ENCODE measurements around the gene DCN. TPM values are rescaled to one million over a fixed set of nuclear protein-coding genes. Genes with fewer than 3 reads are reported as not detected.

Gene DCN
- total and polyA plus RNA-seq, 2 donors (not counting 3 experiments of a cell fraction or from before 2014, with no cell fraction given) = 0.42 to 0.43 TPM

DNA sequence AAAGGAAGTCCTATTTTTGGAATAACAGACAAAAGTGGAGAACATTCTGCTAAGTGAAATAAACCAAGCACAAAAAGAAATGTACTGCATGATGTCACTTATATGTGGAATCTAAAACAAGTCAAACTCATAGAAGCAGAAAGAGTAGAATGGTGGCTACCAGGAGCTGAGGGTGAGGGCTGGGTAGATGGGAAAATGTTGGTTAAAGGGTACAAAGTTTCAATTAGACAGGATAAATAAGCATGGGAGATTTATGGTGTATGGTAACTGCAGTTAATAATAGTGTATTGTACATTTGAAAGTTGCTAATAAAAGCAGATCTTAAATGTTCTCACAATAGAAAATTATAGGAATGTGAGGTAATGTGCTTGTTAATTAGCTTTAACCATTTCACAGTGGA lies 84.2 kb downstream of the DCN start:
- dilution Hi-C loops (cut with MboI; ENCODE audit: extremely low pct_ligation_motif_present, low sequenced_read_pairs) = no loop called here
- TF ChIP-seq CTCF (IDR thresholded peaks at IDR 0.05; ENCODE audit: extremely low read depth in 1 of 2, insufficient read depth in 1 of 2, low read depth in 1 of 2, low read length in 2 of 2) = no peak
- TF ChIP-seq GATA2 (IDR thresholded peaks at IDR 0.05; ENCODE audit: insufficient read depth, insufficient read length, low read depth, low read length) = no peak
- no peak overlapping the region for H3K4me2 ChIP-seq (ENCODE audit: insufficient read depth, low read length)
- CTCF ChIA-PET = interaction anchor here (1.3 to 2.6 kb wide), 3 partner anchors 10 to 15 kb away, joined by 3 to 14 read pairs (median 3); no protein-coding TSS in a partner anchor
- H3K9me3 ChIP-seq (replicated peaks; ENCODE audit: control insufficient read depth, insufficient read depth, low read length) = no peaks in the 10 kb centered on the region
- FAIRE-seq = no peak
- POLR2A ChIA-PET = no interaction called here
- no peak for DNase-seq (ENCODE audit: low read depth, low spot score)
- H2AFZ ChIP-seq (ENCODE audit: low read depth, low read length) = no peak overlapping the region
- no peaks in the 10 kb centered on the region for H3K79me2 ChIP-seq (ENCODE audit: control insufficient read depth, insufficient read depth, low read length)
- no peaks in the 10 kb centered on the region for H3K27me3 ChIP-seq (ENCODE audit: control insufficient read depth in 2 of 2, insufficient read depth in 2 of 2, low read length in 2 of 2)
- H3K9me1 ChIP-seq (replicated peaks; ENCODE audit: control insufficient read depth, extremely low read depth, insufficient read depth, low read length) = no peaks in the 10 kb centered on the region
- H3K4me1 ChIP-seq (ENCODE audit: control insufficient read depth, extremely low read depth, insufficient read depth, low read length) = no peaks in the 10 kb centered on the region
- H3K36me3 ChIP-seq (ENCODE audit: control insufficient read depth in 2 of 2, extremely low read depth in 1 of 2, insufficient read depth in 2 of 2, low read length in 2 of 2) = no peaks in the 10 kb centered on the region
- H4K20me1 ChIP-seq (replicated peaks; ENCODE audit: control insufficient read depth, extremely low read depth, insufficient read depth, low read length) = no peaks in the 10 kb centered on the region
- intact Hi-C loops (cut with micrococcal nuclease) = no loop called here
- no peak overlapping the region for H3K4me3 ChIP-seq (replicated peaks in 1 of 3; ENCODE audit: insufficient read depth in 1 of 3, low read depth in 1 of 3, low read length in 3 of 3)
- no TSS peak for BruUV-seq (replicated peaks)
- H3K9ac ChIP-seq (replicated peaks; ENCODE audit: extremely low read depth, insufficient read depth, low read length) = no peak overlapping the region
- H3K27ac ChIP-seq (ENCODE audit: insufficient read depth, low read depth, low read length) = no peak overlapping the region

- H3K9me1 ChIP-seq (replicated peaks; ENCODE audit: control insufficient read depth, extremely low read depth, insufficient read depth, low read length) = no peaks in the 10 kb centered on the region
- FAIRE-seq (peak; percentile 28), DNase-seq (ENCODE audit: low read depth, low spot score) (no peak)
- ChIA-PET POLR2A (no interaction called here), CTCF (interaction anchor here (1.5 to 2.9 kb wide), 4 partner anchors 11 to 27 kb away, joined by 4 to 25 read pairs (median 5); no protein-coding TSS in a partner anchor)
- no peak overlapping the region for H2AFZ ChIP-seq (ENCODE audit: low read depth, low read length)
- BruUV-seq (replicated peaks) = no TSS peak
- H3K27me3 ChIP-seq (ENCODE audit: control insufficient read depth in 2 of 2, insufficient read depth in 2 of 2, low read length in 2 of 2) = no peaks in the 10 kb centered on the region
- no peaks in the 10 kb centered on the region for H3K36me3 ChIP-seq (ENCODE audit: control insufficient read depth in 2 of 2, extremely low read depth in 1 of 2, insufficient read depth in 2 of 2, low read length in 2 of 2)
- H3K4me2 ChIP-seq (ENCODE audit: insufficient read depth, low read length) = no peak overlapping the region
- no peaks in the 10 kb centered on the region for H3K79me2 ChIP-seq (ENCODE audit: control insufficient read depth, insufficient read depth, low read length)
- H3K9me3 ChIP-seq (replicated peaks; ENCODE audit: control insufficient read depth, insufficient read depth, low read length) = no peaks in the 10 kb centered on the region
- no peak overlapping the region for H3K9ac ChIP-seq (replicated peaks; ENCODE audit: extremely low read depth, insufficient read depth, low read length)
- intact Hi-C loops (cut with micrococcal nuclease) = no loop called here
- H4K20me1 ChIP-seq (replicated peaks; ENCODE audit: control insufficient read depth, extremely low read depth, insufficient read depth, low read length) = no peaks in the 10 kb centered on the region
- TF ChIP-seq POLR2AphosphoS5 (IDR thresholded peaks at IDR 0.05; ENCODE audit: insufficient read depth, low read depth, low read length) (no peak), POLR2A (IDR thresholded peaks at IDR 0.05; ENCODE audit: low read depth, low read length) (no peak), GATA2 (IDR thresholded peaks at IDR 0.05; ENCODE audit: insufficient read depth, insufficient read length, low read depth, low read length) (no peak), MYC (IDR thresholded peaks at IDR 0.05; ENCODE audit: low read depth, low read length) (no peak), FOS (IDR thresholded peaks at IDR 0.05; ENCODE audit: borderline replicate concordance, insufficient read depth, low read length) (no peak), CTCF (IDR thresholded peaks at IDR 0.05; ENCODE audit: extremely low read depth in 1 of 2, insufficient read depth in 1 of 2, low read depth in 1 of 2, low read length in 2 of 2) (no peak), EZH2 (IDR thresholded peaks at IDR 0.05; ENCODE audit: borderline replicate concordance, low read depth, low read length, severe bottlenecking) (no peak), JUN (IDR thresholded peaks at IDR 0.05; ENCODE audit: borderline replicate concordance, insufficient read depth, insufficient read length, low read depth) (no peak)
- TF ChIP-seq, protein P1, sequence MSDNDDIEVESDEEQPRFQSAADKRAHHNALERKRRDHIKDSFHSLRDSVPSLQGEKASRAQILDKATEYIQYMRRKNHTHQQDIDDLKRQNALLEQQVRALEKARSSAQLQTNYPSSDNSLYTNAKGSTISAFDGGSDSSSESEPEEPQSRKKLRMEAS (IDR thresholded peaks at IDR 0.05; ENCODE audit: insufficient read depth, insufficient read length) = no peak
- no peaks in the 10 kb centered on the region for H3K4me1 ChIP-seq (ENCODE audit: control insufficient read depth, extremely low read depth, insufficient read depth, low read length)
- dilution Hi-C loops (cut with MboI; ENCODE audit: extremely low pct_ligation_motif_present, low sequenced_read_pairs) = no loop called here
- H3K4me3 ChIP-seq (replicated peaks in 1 of 3; ENCODE audit: insufficient read depth in 1 of 3, low read depth in 1 of 3, low read length in 3 of 3) = no peak overlapping the region
- H3K27ac ChIP-seq (ENCODE audit: insufficient read depth, low read depth, low read length) = no peak overlapping the region
Observed at GRCh38 chr12:91094957-91095356, 87.7 kb downstream of the DCN start.
